ENCODE results near the gene CRKL. TPM values are rescaled to one million over a fixed set of nuclear protein-coding genes. Genes with fewer than 3 reads are reported as not detected.
"Not testable (repeated sequence)": the region's sequence is repeated elsewhere in the genome, so short reads cannot be mapped to it uniquely, and the experiment has no call there.

CRKL gene
- total RNA-seq, 1 experiment from 2014 or later: 85.6 TPM

GRCh38 chr22:20889025-20889704, 28.0 kb upstream of the CRKL start:
- Histone ChIP-seq H3K4me3 (no peak overlapping the region), H3K9me3 (replicated peaks) (no peaks in the 10 kb centered on the region), H3K27ac (no peak overlapping the region), H3K4me1 (no peaks in the 10 kb centered on the region), H3K27me3 (no peaks in the 10 kb centered on the region), H3K36me3 (peaks cover 4% of the 10 kb centered on the region; the same call in 1 of the 2 replicates)
- no peak for DNase-seq

DNA sequence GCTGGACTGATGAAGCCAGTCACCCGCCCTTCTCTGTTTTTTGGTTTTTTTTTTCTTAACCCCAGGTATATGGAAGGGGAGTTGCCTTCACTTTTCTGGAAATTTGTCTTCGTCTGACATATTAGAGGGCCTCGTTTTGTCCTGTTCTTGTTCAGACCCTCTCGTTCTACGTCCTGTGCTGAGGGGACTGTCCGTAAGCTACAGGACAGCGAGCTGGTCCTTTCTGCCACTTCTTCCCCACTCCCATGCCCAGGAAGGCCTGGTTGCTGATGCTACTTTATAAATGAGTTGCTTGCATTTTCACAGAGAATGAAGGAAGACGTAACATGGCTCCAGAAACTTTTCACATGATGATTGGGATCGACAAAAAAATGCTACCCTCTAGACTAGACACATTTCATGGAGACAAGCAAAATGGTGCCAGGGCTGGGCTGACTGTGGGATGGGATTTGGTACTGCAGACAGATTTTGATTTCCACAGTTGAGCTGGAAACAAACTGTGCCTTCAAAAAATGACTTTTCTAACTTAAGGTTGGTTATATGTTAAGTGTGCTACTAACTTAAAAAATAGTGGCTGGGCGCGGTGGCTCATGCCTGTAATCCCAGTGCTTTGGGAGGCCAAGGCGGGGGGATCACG, 27.2 kb upstream of the CRKL start:
- no peaks in the 10 kb centered on the region for H3K27me3 ChIP-seq
- H3K4me3 ChIP-seq: no peak overlapping the region
- peaks cover 4% of the 10 kb centered on the region; the same call in 1 of the 2 replicates for H3K36me3 ChIP-seq
- DNase-seq: no peak
- no peaks in the 10 kb centered on the region for H3K4me1 ChIP-seq
- H3K9me3 ChIP-seq (replicated peaks): no peaks in the 10 kb centered on the region
- no peak overlapping the region for H3K27ac ChIP-seq

DNA sequence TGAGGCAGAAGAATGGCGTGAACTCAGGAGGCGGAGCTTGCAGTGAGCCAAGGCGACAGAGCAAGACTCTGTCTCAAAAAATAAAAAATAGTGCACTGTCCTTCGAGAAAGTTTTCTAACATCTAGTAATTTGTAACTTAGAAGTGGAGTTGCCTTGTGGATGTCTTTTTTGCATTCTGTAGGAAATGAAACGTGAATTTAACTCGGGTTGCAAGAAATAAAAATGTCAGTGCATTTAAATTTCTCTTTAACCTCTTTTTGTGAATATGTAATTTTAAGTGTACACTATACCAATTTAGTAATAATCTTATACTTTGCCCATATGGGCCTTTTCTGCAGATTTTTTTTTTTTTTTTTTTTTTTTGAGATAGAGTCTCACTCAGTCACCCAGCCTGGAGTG, 26.2 kb upstream of the CRKL start:
- Histone ChIP-seq H3K27me3 (no peaks in the 10 kb centered on the region), H3K4me1 (no peaks in the 10 kb centered on the region), H3K36me3 (peaks cover 4% of the 10 kb centered on the region; the same call in 1 of the 2 replicates), H3K4me3 (no peak overlapping the region), H3K27ac (no peak overlapping the region), H3K9me3 (replicated peaks) (no peaks in the 10 kb centered on the region)
- DNase-seq: no peak

DNA sequence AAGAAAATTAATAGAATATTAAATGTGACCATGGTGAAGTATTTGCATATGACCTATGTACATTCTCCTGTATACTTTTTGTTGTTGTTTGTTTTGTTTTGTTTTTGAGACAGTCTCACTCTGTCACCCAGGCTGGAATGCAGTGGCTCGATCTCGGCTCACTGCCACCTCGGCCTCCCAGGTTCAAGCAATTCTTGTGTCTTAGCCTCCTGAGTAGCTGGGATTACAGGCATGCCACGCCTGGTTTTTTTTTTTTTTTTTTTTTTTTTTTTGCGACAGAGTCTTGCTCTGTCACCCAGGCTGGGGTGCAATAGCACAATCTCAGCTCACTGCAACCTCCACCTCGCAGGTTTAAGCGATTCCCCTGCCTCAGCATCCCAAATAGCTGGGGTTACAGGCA, 19.5 kb upstream of the CRKL start:
- not testable (repeated sequence) for H3K27ac ChIP-seq; H3K4me3 ChIP-seq; H3K36me3 ChIP-seq; DNase-seq; H3K9me3 ChIP-seq (replicated peaks); H3K4me1 ChIP-seq; H3K27me3 ChIP-seq

DNA sequence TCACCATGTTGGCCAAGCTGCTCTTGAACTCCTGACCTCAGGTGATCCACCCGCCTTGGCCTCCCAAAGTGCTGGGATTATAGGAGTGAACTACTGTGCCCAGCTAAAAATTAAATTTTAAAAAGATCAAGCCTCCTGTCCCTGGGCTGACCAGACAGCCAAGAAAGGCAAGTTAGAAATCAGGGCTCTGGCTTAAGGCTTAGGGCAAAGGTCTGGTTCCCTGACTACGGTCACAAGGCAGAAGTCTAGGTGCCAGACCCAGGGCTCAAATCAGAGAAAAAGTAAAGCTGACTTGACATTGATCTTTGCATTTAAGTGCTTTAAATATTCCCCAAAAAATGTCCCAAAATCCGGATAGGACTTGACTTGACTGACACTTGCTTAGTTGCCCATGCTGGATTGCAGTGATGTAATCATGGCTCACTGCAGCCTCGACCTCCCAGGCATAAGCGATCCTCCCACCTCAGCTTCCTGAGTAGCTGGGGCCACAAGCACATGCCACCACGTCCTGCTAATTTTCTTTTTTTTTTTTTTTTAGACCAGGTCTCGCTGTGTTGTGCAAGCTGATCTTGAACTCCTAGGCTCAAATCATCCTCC, 17.3 kb upstream of the CRKL start:
- Histone ChIP-seq H3K9me3 (replicated peaks) (no peaks in the 10 kb centered on the region), H3K4me1 (no peaks in the 10 kb centered on the region), H3K36me3 (no peaks in the 10 kb centered on the region), H3K27me3 (no peaks in the 10 kb centered on the region), H3K4me3 (no peak overlapping the region), H3K27ac (no peak overlapping the region)
- no peak for DNase-seq

GRCh38 chr22:20901093-20902033, 15.8 kb upstream of the CRKL start:
- DNase-seq; H3K36me3 ChIP-seq; H3K27me3 ChIP-seq; H3K4me3 ChIP-seq; H3K27ac ChIP-seq; H3K9me3 ChIP-seq (replicated peaks); H3K4me1 ChIP-seq: not testable (repeated sequence)

GRCh38 chr22:20903093-20903492, 14.1 kb upstream of the CRKL start:
- Histone ChIP-seq H3K4me3 (no peak overlapping the region), H3K9me3 (replicated peaks) (no peaks in the 10 kb centered on the region), H3K36me3 (no peaks in the 10 kb centered on the region), H3K27ac (no peak overlapping the region), H3K27me3 (no peaks in the 10 kb centered on the region), H3K4me1 (no peaks in the 10 kb centered on the region)
- no peak for DNase-seq

- Histone ChIP-seq H3K27ac (no peak overlapping the region), H3K4me3 (no peak overlapping the region), H3K27me3 (no peaks in the 10 kb centered on the region), H3K4me1 (no peaks in the 10 kb centered on the region), H3K9me3 (replicated peaks) (no peaks in the 10 kb centered on the region), H3K36me3 (no peaks in the 10 kb centered on the region)
- no peak for DNase-seq
These were observed 12.9 kb upstream of the CRKL start for GRCh38 chr22:20904008-20904979.

- no peaks in the 10 kb centered on the region for H3K9me3 ChIP-seq (replicated peaks)
- H3K36me3 ChIP-seq: no peaks in the 10 kb centered on the region
- no peak overlapping the region for H3K27ac ChIP-seq
- DNase-seq: no peak
- no peak overlapping the region for H3K4me3 ChIP-seq
- no peaks in the 10 kb centered on the region for H3K27me3 ChIP-seq
- H3K4me1 ChIP-seq: no peaks in the 10 kb centered on the region
These were observed 12.2 kb upstream of the CRKL start for GRCh38 chr22:20904980-20905355.

DNA sequence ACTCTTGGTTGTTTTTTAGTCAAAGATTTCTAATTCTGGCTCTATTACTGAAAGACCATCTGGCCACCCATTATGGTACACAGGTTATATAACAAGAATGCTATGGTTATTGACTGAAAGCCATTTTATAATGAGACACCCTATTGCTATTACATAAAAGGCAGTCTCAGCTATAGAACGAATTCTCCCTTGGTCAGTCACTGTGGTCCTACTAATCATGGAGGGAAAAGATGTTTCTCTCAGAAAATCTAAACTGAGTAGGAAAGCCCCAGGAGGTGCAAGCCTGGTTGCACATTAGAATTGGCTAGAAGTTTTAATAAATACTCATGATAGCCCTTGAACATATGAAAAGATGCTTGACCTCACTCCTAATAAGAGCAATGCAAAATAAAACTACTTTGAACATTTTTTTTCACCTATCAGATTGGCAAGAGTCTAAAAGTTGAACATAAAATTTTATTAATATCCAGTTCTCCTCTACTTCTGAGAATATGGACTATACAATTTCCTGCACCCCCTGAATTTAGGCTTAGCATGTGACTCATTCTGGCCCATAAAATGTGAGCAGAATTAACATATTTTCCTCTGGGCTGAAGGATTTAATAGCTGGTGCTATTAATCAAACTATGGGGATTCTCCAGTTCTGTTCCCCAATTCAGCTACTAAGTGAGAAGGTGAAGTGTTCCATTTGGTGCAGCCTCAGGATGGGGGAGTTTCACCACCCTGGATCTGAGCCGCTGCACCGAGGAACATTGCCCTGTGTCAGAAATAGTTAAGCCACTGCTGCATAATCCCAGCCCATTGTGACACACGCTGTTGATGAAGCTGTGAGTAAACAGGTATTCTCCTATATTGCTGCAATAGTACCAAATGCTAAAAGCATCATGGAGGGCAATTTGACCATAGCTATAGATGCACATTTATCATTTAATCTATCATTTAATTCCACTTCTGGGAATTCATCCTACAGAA, 11.5 kb upstream of the CRKL start:
- H3K36me3 ChIP-seq: no peaks in the 10 kb centered on the region
- H3K27me3 ChIP-seq: no peaks in the 10 kb centered on the region
- H3K4me1 ChIP-seq: no peaks in the 10 kb centered on the region
- H3K9me3 ChIP-seq (replicated peaks): no peaks in the 10 kb centered on the region
- H3K27ac ChIP-seq: no peak overlapping the region
- no peak overlapping the region for H3K4me3 ChIP-seq
- DNase-seq: no peak

- Histone ChIP-seq H3K4me1 (no peaks in the 10 kb centered on the region), H3K27me3 (no peaks in the 10 kb centered on the region), H3K36me3 (no peaks in the 10 kb centered on the region), H3K9me3 (replicated peaks) (no peaks in the 10 kb centered on the region), H3K27ac (no peak overlapping the region), H3K4me3 (no peak overlapping the region)
- DNase-seq: no peak
These were observed 10.8 kb upstream of the CRKL start for GRCh38 chr22:20906387-20906767.

- not testable (repeated sequence) for H3K27me3 ChIP-seq; DNase-seq; H3K4me3 ChIP-seq; H3K27ac ChIP-seq; H3K4me1 ChIP-seq; H3K9me3 ChIP-seq (replicated peaks); H3K36me3 ChIP-seq
These were observed 8.5 kb upstream of the CRKL start for GRCh38 chr22:20908717-20909116.
